Colon (tissue), 2 donors: ENCODE measurements around the gene LST1.

Experiments
- FAIRE-seq: peaks from 2 replicates; lab custom pipeline; 2012; peaks lifted over from hg19 to GRCh38; lab: Jason Lieb, UNC
- donor health status: control.
- donor health status: control.

Gene LST1

DNA sequence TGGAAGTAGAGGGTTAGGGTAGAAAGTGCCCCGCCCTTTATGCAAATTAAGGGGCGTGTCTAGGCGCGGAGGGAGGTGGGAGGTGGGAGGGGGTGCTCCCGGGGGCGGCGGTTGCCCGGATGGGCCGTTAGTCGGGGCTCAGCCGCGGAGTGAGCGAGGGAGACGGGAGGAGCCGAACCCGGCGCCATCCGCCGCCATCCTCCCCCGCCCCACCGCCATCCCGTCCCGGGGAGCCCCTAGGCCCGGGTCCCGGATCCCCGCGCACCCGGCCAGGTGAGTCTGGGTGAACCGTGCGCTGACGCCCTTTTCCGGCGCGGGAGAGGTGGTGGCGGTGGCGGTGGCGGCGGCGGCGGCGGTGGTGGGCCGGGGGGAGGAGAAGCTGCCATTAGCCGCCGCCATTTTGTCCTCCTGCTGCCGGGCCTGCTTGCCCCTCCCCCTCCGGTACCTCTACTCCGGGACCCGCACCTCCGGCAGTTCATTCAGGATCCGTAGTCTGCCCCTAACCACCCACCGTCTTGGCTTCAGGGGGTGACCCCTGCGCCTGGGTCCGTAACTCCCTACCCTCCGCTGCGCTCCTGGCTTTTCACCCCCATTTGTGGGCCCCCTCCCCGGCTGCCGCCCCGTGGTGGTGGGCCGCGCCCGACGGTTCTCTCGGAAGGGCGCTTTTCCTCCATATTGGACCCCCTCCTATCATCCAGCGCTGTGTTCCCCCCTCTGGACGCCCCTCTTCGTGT lies 34.7 kb downstream of the LST1 start, which contains the start of gene PRRC2A:
TSS of gene PRRC2A (plus strand) at position 130 of the 734 bp plus-strand sequence. CDS start 2,075 bp downstream, outside the sequence.
- FAIRE-seq, result no peak

DNA sequence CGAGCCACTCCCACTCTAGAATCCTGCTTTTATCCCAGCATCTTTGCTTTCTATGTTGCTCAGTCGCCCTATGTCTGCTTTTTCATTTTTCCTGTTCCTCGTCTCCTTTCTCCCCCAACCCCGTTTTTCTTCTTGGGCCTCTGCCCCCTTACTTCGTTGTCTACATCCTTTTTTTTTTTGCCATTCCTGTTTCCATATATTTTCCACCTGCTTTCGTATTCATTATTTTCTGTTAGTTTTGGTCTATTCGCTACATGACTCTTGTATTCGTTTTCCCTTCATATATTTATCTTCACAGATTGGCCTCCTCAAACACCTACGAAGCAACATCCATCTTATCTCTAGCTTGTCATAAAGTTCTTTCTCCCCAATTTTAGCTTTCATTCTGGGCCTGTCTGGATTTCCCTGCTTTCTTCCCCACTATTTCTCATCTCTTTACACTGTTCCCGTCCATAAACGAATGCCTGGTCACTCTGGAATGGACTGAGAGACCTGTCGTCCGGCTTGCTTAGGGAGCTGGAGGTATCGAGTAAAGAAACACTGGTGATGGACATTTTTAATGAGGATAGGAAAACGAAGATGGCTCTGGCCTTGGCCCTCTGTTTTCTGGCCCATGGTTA lies 35.4 kb downstream of the LST1 start:
- FAIRE-seq, result no peak

DNA sequence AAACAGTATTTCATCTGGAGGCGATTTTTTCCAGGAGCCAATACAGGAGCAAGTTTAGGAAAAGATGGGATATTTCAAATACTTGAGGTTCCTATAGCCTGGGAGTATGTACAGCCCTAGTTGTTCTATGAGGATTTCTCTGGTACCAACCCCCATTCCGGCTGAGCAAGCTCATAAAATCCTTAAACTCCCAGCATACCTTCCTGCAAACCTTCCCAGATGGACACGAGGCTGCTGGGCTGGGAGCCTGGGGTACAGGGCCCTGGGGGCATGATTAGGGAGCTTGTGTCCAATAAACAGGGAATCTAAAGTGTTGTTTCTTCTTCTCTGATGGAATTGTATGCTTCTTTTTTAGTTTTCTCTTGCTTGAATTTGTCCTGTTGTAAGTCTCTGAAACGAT lies 35.9 kb downstream of the LST1 start:
- no peak for FAIRE-seq

DNA sequence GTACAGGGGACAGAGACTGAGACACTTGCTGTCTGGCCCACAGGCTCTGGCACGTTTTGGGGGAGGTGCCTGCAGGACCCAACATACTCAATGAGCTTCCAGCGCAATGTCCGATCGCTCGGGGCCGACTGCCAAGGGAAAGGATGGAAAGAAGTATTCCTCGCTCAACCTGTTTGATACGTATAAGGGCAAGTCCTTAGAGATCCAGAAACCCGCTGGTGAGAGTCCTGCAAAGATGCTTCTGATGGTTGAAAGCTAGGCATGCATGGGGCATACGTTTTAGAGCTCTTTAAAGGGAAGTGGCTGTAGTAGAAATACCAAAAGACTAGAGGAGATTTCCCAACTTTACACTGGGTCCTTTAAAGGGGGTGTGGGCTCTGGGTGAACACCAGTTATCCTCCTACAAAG lies 36.6 kb downstream of the LST1 start:
- FAIRE-seq, result no peak

DNA sequence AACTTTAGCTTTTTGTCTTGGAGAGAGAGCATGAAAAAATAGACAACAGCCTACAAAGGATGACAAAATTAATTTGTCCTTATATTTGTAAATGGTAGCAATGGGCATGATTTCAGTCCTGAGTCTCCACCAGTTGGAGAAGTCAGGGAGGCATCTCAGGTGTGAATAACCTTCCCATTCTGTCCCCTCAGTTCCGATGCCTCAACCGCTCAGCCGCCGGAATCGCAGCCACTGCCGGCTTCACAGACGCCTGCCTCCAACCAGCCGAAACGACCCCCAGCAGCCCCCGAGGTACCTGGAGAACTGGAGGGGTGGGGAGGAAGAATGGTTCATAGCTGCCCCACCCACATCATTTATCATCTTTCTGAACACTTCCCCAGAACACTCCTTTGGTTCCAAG lies 38.0 kb downstream of the LST1 start:
- no peak for FAIRE-seq

DNA sequence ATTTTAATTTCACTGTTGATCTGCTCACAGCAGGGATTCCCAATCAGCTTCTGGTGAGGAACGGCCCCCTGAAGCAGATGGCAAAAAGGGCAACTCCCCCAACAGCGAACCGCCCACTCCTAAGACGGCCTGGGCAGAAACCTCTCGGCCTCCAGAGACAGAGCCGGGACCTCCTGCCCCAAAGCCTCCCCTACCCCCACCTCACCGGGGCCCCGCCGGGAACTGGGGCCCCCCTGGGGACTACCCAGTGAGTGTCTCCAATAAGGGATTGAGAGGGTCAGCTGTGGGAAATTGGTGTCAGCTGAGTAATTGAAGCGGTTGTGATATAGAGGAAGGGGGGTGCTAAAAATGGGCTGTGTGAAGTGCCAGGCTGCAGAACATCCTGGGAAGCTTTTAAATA lies 40.9 kb downstream of the LST1 start:
- FAIRE-seq, result no peak

DNA sequence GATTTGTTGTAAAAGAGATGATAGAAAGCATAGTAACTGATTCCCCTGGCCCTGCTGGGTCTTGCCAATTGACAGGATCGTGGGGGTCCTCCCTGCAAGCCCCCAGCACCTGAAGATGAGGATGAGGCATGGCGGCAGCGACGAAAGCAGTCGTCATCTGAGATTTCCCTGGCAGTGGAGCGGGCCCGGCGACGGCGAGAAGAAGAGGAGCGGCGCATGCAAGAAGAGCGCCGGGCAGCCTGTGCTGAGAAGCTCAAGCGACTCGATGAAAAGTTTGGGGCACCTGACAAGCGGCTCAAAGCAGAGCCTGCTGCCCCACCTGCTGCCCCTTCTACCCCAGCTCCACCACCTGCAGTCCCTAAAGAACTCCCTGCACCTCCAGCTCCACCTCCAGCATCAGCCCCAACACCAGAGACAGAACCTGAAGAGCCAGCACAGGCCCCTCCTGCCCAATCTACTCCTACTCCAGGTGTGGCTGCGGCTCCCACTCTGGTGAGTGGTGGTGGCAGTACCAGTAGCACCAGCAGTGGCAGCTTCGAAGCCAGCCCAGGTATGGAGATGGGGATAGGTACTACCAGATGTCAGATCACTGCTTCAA lies 41.7 kb downstream of the LST1 start:
- no peak for FAIRE-seq

DNA sequence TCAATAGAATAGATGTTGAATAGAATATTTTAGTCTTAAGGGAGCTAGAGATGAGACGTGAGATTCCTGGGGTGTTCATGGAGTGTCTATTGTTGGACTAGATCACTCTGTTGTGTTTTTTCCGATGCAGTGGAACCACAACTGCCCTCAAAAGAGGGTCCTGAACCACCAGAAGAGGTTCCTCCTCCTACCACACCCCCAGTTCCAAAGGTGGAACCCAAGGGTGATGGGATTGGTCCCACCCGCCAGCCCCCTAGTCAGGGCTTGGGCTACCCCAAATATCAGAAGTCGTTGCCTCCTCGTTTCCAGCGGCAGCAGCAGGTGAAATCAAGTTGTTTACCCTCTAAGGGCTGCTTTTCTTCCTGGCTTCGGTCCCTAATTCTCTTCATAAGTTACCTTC lies 42.9 kb downstream of the LST1 start:
- no peak for FAIRE-seq

DNA sequence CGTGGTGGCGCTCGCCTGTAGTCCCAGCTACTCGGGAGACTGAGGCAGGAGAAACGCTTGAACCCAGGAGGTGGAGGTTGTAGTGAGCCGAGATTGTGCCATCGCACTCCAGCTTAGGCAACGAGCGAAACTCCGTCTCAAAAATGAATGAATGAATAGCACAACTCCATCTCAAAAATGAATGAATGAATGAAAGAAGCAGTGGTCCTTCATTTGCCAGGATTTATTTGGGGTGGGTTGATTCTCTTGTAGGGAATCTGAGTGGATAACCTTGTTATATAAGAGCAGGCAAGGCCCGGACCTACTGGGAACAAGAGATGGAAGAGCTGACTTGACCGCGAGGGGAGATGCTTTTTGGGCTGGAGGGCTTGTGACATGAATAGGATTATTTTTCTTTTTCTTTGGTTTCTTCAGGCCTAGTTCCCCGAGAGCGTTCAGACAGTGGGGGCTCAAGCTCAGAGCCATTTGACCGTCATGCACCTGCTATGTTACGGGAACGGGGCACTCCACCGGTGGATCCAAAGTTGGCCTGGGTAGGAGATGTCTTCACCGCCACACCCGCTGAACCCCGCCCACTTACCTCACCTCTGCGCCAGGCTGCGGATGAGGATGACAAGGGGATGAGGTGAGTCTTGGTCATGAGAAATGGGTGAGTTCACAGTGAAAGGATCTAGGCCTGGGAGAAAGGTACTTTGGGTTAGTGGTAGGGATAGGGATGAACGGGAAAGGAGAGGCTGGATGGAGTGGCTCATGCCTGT lies 44.3 kb downstream of the LST1 start:
- no peak for FAIRE-seq

DNA sequence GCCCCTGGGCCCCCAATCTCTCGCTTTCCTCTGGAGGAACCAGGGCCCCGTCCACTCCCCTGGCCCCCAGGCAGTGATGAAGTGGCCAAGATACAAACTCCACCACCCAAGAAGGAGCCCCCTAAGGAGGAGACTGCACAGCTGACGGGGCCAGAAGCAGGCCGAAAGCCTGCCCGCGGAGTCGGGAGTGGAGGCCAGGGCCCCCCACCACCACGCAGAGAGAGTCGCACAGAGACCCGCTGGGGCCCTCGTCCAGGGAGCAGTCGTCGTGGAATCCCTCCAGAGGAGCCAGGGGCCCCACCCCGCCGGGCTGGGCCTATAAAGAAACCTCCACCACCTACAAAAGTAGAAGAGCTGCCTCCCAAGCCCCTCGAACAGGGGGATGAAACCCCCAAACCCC lies 45.1 kb downstream of the LST1 start:
- no peak for FAIRE-seq

DNA sequence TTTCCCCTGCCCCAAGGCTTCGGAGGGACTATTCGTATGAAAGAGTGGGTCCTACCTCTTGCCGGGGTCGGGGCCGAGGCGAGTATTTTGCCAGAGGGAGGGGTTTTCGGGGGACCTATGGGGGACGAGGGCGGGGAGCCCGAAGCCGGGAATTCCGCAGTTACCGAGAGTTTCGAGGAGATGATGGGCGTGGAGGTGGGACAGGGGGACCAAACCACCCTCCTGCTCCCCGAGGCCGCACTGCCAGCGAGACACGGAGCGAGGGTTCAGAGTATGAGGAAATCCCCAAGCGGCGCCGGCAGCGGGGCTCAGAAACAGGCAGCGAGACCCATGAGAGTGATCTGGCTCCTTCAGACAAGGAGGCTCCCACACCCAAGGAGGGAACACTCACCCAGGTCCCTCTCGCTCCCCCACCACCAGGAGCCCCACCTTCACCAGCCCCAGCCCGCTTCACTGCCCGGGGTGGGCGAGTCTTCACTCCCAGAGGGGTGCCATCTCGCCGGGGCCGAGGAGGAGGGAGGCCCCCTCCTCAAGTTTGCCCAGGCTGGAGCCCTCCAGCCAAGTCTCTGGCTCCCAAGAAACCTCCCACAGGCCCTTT lies 45.7 kb downstream of the LST1 start:
- no peak for FAIRE-seq

DNA sequence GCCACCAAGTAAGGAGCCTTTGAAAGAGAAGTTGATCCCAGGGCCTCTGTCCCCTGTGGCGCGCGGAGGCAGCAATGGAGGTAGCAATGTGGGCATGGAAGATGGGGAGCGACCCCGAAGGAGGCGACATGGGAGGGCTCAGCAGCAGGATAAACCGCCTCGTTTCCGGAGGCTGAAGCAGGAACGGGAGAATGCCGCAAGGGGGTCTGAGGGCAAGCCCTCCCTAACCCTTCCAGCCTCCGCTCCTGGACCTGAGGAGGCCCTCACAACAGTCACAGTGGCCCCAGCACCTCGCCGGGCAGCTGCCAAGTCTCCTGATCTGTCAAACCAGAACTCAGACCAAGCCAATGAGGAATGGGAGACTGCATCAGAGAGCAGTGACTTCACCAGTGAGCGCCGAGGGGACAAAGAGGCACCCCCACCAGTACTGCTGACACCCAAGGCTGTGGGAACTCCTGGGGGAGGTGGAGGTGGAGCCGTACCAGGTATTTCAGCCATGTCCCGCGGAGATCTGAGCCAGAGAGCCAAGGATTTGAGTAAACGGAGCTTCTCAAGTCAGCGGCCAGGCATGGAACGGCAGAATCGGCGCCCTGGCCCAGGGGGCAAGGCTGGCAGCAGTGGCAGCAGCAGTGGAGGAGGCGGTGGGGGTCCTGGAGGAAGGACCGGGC lies 46.3 kb downstream of the LST1 start:
- FAIRE-seq, result no peak

DNA sequence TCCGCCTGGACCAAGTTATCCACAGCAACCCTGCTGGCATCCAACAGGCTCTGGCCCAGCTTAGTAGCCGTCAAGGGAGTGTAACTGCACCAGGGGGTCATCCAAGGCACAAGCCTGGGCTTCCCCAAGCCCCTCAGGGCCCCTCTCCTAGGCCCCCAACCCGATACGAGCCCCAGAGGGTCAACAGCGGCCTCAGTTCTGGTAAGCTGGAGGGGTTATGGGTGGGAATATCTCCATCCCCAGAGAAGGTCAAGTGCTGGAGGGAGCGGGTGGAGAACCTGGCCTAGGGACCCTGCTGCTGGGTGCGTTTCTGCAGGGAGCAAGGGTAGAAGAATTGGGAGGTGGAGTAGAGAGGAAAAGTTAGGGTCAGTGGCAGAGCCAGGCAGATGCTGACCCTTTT lies 47.4 kb downstream of the LST1 start:
- FAIRE-seq, result no peak

DNA sequence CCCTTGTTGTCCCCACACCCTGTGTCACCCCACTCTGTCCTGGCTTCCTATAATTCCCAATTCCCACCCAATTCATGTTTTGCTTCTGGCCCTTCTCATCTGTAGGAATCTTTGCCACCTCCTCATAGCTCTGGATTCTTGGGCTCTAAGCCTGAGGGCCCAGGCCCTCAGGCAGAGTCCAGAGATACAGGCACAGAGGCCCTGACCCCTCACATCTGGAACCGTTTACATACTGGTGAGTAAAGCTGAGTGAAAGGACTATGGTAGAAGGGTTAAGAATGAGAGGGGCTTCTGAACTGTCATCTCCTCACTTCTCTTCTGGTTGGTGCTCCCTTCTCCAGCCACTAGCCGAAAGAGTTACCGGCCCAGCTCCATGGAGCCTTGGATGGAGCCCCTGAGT lies 48.1 kb downstream of the LST1 start:
- no peak for FAIRE-seq

DNA sequence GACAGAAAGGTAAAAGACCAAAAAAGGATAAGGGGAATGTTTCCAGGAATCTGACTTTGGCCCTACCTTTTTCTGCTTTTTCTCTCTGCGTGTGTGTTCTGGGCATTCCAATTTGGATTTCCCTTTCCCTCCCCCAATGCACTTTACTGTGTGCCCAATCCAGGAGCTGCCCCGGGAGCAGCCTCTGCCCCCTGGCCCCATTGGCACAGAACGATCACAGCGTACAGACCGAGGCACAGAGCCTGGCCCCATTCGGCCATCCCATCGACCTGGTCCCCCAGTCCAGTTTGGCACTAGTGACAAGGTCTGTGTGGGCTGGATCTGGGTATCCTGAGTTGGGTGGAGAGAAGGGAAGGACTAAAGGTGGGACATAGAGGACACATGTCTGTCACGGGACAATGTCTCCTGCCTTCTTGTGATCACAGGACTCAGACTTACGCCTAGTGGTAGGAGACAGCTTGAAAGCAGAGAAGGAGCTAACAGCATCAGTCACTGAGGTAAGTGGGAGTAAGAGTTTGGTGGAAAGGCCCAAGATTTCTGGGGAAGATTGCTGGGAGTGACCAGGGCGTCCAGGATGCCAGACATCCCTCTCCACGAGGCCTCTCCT lies 49.0 kb downstream of the LST1 start:
- no peak for FAIRE-seq

DNA sequence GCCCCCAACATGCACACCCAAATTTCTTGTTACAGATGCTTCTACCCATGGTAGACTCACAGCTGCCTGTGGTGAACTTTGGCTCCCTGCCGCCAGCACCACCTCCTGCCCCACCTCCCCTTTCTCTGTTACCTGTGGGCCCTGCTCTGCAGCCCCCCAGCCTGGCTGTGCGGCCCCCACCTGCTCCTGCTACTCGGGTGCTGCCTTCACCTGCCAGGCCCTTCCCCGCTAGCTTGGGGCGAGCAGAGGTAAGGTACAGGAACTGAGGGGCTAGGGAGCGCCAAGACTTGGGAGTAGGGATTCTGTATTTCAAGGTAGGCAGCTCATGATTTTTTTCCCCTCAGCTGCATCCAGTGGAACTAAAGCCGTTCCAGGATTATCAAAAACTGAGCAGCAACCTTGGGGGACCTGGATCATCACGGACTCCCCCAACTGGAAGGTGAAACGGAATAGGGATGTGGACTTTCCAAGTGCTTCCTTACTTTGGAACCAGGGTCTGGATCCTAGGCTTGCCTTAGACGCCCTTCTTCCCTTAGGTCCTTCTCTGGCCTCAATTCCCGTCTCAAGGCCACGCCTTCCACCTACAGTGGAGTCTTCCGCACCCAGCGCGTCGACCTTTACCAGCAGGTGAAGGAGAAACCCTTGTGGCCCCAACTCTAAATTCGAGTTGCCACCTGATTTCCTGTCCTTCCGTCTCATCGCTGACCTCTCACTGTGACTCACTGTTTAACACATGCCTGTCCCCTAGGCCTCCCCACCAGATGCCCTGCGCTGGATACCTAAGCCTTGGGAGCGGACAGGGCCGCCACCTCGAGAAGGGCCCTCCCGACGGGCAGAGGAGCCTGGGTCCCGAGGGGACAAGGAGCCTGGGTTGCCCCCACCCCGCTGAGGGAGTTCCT lies 50.9 kb downstream of the LST1 start:
- no peak for FAIRE-seq
